PC-9 (cell line): Measurements from ENCODE around the gene NFKBIZ. TPM values are rescaled to one million over a fixed set of nuclear protein-coding genes. Genes with fewer than 3 reads are reported as not detected.

Source experiments
- Bru-seq: library from RNA; stranded (reverse); fragments of 400-500 nt; gene quantifications from one replicate; lab custom pipeline; 2021; lab: Mats Ljungman, UMichigan
- BruChase-seq, 2 experiments: library from RNA; stranded (reverse); fragments of 400-500 nt; gene quantifications; one replicate each; lab custom pipeline; 2021; lab: Mats Ljungman, UMichigan
- BruUV-seq: library from RNA; stranded (reverse); fragments of 400-500 nt; replicated peaks from 2 replicates; lab custom pipeline; 2021; lab: Mats Ljungman, UMichigan
- CTCF ChIA-PET: fragments of 300-600 bp; sonication (Branson Sonifier 250); formaldehyde crosslinking; loops from one replicate; lab custom pipeline; 2022; ENCODE audit warnings: antibody characterized with exemption; lab: Charles Lee
- POLR2A ChIA-PET: fragments of 300-600 bp; sonication (Branson Sonifier 250); formaldehyde crosslinking; loops from one replicate; lab custom pipeline; 2022; ENCODE audit warnings: antibody characterized with exemption; ENCODE audit not compliant: unreplicated experiment; lab: Charles Lee
- DNase-seq, 2 experiments: peaks; one replicate each; pipeline versions ENCODE4 v3.0.0 to v3.0.0-alpha.2; 2015 to 2022; ENCODE audit warnings: mixed read lengths in 1 of 2
- H2AFZ ChIP-seq: fragments of 200-600 bp; sonication (generic); 2 replicates; pipeline ENCODE4 v1.8.1; 2017; ENCODE audit warnings: antibody characterized with exemption
- H3F3A ChIP-seq: fragments of 200-600 bp; sonication (generic); 2 replicates; pipeline ENCODE4 v1.8.1; 2017; ENCODE audit warnings: antibody characterized with exemption, mild to moderate bottlenecking, low read depth; ENCODE audit not compliant: insufficient read depth
- H3K27ac ChIP-seq: fragments of 200-600 bp; sonication (generic); 2 replicates; pipeline ENCODE4 v1.6.1; 2016; ENCODE audit warnings: mixed run types
- H3K27me3 ChIP-seq: fragments of 200-600 bp; sonication (generic); 2 replicates; pipeline ENCODE4 v1.6.1; 2016; ENCODE audit warnings: low read depth, mixed run types; ENCODE audit not compliant: insufficient read depth
- H3K36me3 ChIP-seq: fragments of 200-600 bp; sonication (generic); 2 replicates; pipeline ENCODE4 v1.6.1; 2016; ENCODE audit warnings: low read depth, mixed run types
- H3K4me1 ChIP-seq: fragments of 200-600 bp; sonication (generic); replicated peaks from 2 replicates; pipeline ENCODE4 v1.6.1; 2016; ENCODE audit warnings: mixed run types; ENCODE audit not compliant: insufficient read depth
- H3K4me2 ChIP-seq: fragments of 200-600 bp; sonication (generic); 2 replicates; pipeline ENCODE4 v1.6.1; 2017; ENCODE audit warnings: mixed run types
- H3K4me3 ChIP-seq: fragments of 200-600 bp; sonication (generic); 2 replicates; pipeline ENCODE4 v1.6.1; 2016; ENCODE audit warnings: mixed run types
- H3K79me2 ChIP-seq: fragments of 200-600 bp; sonication (generic); 2 replicates; pipeline ENCODE4 v1.6.1; 2017; ENCODE audit warnings: low read depth, mixed run types
- H3K9me2 ChIP-seq: fragments of 200-600 bp; sonication (generic); 2 replicates; pipeline ENCODE4 v1.8.1; 2017; ENCODE audit warnings: mild to moderate bottlenecking; ENCODE audit not compliant: insufficient read depth
- H3K9me3 ChIP-seq: fragments of 200-600 bp; sonication (generic); 2 replicates; pipeline ENCODE4 v1.8.1; 2016; ENCODE audit warnings: low read depth; ENCODE audit not compliant: insufficient read depth
- H4K20me1 ChIP-seq: fragments of 200-600 bp; sonication (generic); 2 replicates; pipeline ENCODE4 v1.8.1; 2017; ENCODE audit not compliant: insufficient read depth
- CTCF ChIP-seq: fragments of 200-600 bp; sonication (generic); conservative IDR thresholded peaks from 2 replicates; pipeline ENCODE4 v1.6.1; 2017; ENCODE audit warnings: mixed run types, antibody characterized with exemption, mild to moderate bottlenecking, moderate library complexity
- EZH2 ChIP-seq: fragments of 200-600 bp; sonication (generic); IDR thresholded peaks from 2 replicates; pipeline ENCODE4 v1.8.0; 2017; ENCODE audit warnings: antibody characterized with exemption, low read depth
- intact Hi-C: fragments of 100-400 bp; cut with micrococcal nuclease; formaldehyde crosslinking; loops from one replicate; pipeline ENCODE4 v1.10.0; 2022; ENCODE audit not compliant: unreplicated experiment
- long read RNA-seq: library from polyadenylated mRNA; stranded (forward); transcript quantifications from one replicate; pipeline ENCODE4 v2.0.0, GENCODE V29; 2022
- total RNA-seq: library from RNA; stranded (reverse); gene quantifications from 2 replicates; pipeline ENCODE4 v1.2.3, GENCODE V29; 2021

NFKBIZ gene
- total RNA-seq (44.9 and 57.7 TPM in 2 replicates), Bru-seq, nascent RNA (percentile 95 among the genes with signal in this experiment), BruChase-seq, experiment 1, labeled RNA remaining after a 2-hour chase (percentile 95 among the genes with signal in this experiment), BruChase-seq, experiment 2, labeled RNA remaining after a 6-hour chase (percentile 92 among the genes with signal in this experiment)
- long read RNA-seq, partial matches to known transcripts, result 4 of 11 reads
- long read RNA-seq, other reads (novel, unspliced or antisense), result 4 of 11 reads

GRCh38 chr3:101848754-101849713 lies at the start of gene NFKBIZ:
TSS of gene NFKBIZ (plus strand) at chr3:101849514. CDS start at chr3:101849629, 115 bp downstream.
- peak within 1 kb of the TSS; percentile 87 for H2AFZ ChIP-seq
- peaks cover 34% of the 10 kb centered on the region for H3K79me2 ChIP-seq
- intact Hi-C loops, result loop anchor here (1.0 to 5.0 kb wide), 6 partner anchors 22 to 376 kb away; partner anchors contain the start of gene ZBTB11
- peak; percentile 91 to 99 for DNase-seq
- peak within 1 kb of the TSS; percentile 89 for H3K4me2 ChIP-seq
- peaks cover 14% of the 10 kb centered on the region for H3F3A ChIP-seq
- H3K4me3 ChIP-seq, result peak within 1 kb of the TSS; percentile 88
- peaks cover 29% of the 10 kb centered on the region for H3K36me3 ChIP-seq
- no peaks in the 10 kb centered on the region for H3K27me3 ChIP-seq
- CTCF ChIA-PET, result interaction anchor here (0.5 kb wide), 1 partner anchor 102 kb away, joined by 6 read pairs; no protein-coding TSS in a partner anchor
- POLR2A ChIA-PET, result interaction anchor here (0.5 to 1.7 kb wide), 12 partner anchors 22 to 376 kb away, joined by 3 to 20 read pairs (median 5); no protein-coding TSS in a partner anchor
- peaks cover 4% of the 10 kb centered on the region; the same call in 1 of the 2 replicates for H3K9me2 ChIP-seq
- peaks cover 10% of the 10 kb centered on the region; the same call in 1 of the 2 replicates for H4K20me1 ChIP-seq
- BruUV-seq, result TSS peak; percentile 87
- peak within 1 kb of the TSS; percentile 80 for H3K27ac ChIP-seq
- TF ChIP-seq EZH2, result no peak
- TF ChIP-seq CTCF, result no peak
- H3K4me1 ChIP-seq, result peaks cover 24% of the 10 kb centered on the region
- H3K9me3 ChIP-seq, result no peaks in the 10 kb centered on the region

- no peaks in the 10 kb centered on the region for H3K4me1 ChIP-seq
- BruUV-seq, result no TSS peak
- H3K4me3 ChIP-seq, result no peak overlapping the region
- ChIA-PET CTCF (interaction anchor here (2.9 kb wide), 1 partner anchor 423 kb away, joined by 17 read pairs; no protein-coding TSS in a partner anchor), POLR2A (no interaction called here)
- no peak overlapping the region for H2AFZ ChIP-seq
- no peaks in the 10 kb centered on the region for H3K9me3 ChIP-seq
- H3K27ac ChIP-seq, result no peak overlapping the region
- DNase-seq, result no peak
- H3K4me2 ChIP-seq, result no peak overlapping the region
- no peaks in the 10 kb centered on the region for H3F3A ChIP-seq
- intact Hi-C loops, result loop anchor here (5.0 kb wide), 1 partner anchor 104 kb away; no protein-coding TSS in a partner anchor
- H4K20me1 ChIP-seq, result no peaks in the 10 kb centered on the region
- H3K27me3 ChIP-seq, result no peaks in the 10 kb centered on the region
- H3K36me3 ChIP-seq, result no peaks in the 10 kb centered on the region
- H3K9me2 ChIP-seq, result no peaks in the 10 kb centered on the region
- TF ChIP-seq EZH2, result no peak
- no peak for TF ChIP-seq CTCF
- H3K79me2 ChIP-seq, result no peaks in the 10 kb centered on the region
These were observed 48.1 kb upstream of the NFKBIZ start for GRCh38 chr3:101801174-101801573.

- H3K79me2 ChIP-seq, result no peaks in the 10 kb centered on the region
- no peak for DNase-seq
- POLR2A ChIA-PET, result interaction anchor here (0.7 kb wide), 1 partner anchor 183 kb away, joined by 5 read pairs; no protein-coding TSS in a partner anchor
- no peak overlapping the region for H2AFZ ChIP-seq
- H3K4me3 ChIP-seq, result no peak overlapping the region
- TF ChIP-seq EZH2, result no peak
- no peak for TF ChIP-seq CTCF
- no peaks in the 10 kb centered on the region for H4K20me1 ChIP-seq
- no peaks in the 10 kb centered on the region for H3K4me1 ChIP-seq
- H3K9me3 ChIP-seq, result no peaks in the 10 kb centered on the region
- H3K36me3 ChIP-seq, result no peaks in the 10 kb centered on the region
- H3K9me2 ChIP-seq, result no peaks in the 10 kb centered on the region
- no peak overlapping the region for H3K4me2 ChIP-seq
- no peaks in the 10 kb centered on the region for H3K27me3 ChIP-seq
- H3F3A ChIP-seq, result no peaks in the 10 kb centered on the region
- CTCF ChIA-PET, result interaction anchor here (0.5 to 2.9 kb wide), 5 partner anchors 26 to 422 kb away, joined by 3 to 17 read pairs (median 7); no protein-coding TSS in a partner anchor
- no TSS peak for BruUV-seq
- H3K27ac ChIP-seq, result no peak overlapping the region
- intact Hi-C loops, result loop anchor here (5.0 kb wide), 1 partner anchor 105 kb away; no protein-coding TSS in a partner anchor
These were observed 47.1 kb upstream of the NFKBIZ start for GRCh38 chr3:101802179-101802578.
